ENCODE data around the gene ATP2B1.

The ATP2B1 gene

GRCh38 chr12:89574736-89575208, 133.9 kb downstream of the ATP2B1 start:
- no peak for DNase-seq

GRCh38 chr12:89573051-89573810, 135.4 kb downstream of the ATP2B1 start:
- no peak for DNase-seq

GRCh38 chr12:89571491-89572195, 137.0 kb downstream of the ATP2B1 start:
- DNase-seq, result no peak

- no peak for DNase-seq
Measured at GRCh38 chr12:89568484-89568883, 140.2 kb downstream of the ATP2B1 start.

GRCh38 chr12:89567691-89568239, 140.9 kb downstream of the ATP2B1 start:
- DNase-seq, result no peak

GRCh38 chr12:89566615-89567014, 142.0 kb downstream of the ATP2B1 start:
- DNase-seq, result no peak

GRCh38 chr12:89565002-89565401, 143.6 kb downstream of the ATP2B1 start:
- no peak for DNase-seq

- no peak for DNase-seq
Measured at GRCh38 chr12:89559753-89560152, 148.9 kb downstream of the ATP2B1 start.

GRCh38 chr12:89556976-89557375, 151.7 kb downstream of the ATP2B1 start:
- no peak for DNase-seq

GRCh38 chr12:89552376-89552775, 156.3 kb downstream of the ATP2B1 start:
- DNase-seq, result no peak

GRCh38 chr12:89551747-89552146, 156.9 kb downstream of the ATP2B1 start:
- DNase-seq, result no peak

GRCh38 chr12:89547101-89547500, 161.5 kb downstream of the ATP2B1 start:
- no peak for DNase-seq

- DNase-seq, result no peak
Measured at GRCh38 chr12:89546151-89546550, 162.5 kb downstream of the ATP2B1 start.

- peak; percentile 61 for DNase-seq
Measured at GRCh38 chr12:89544681-89545184, 163.9 kb downstream of the ATP2B1 start.

GRCh38 chr12:89544022-89544421, 164.6 kb downstream of the ATP2B1 start:
- DNase-seq, result no peak

- peak; percentile 69 for DNase-seq
Measured at GRCh38 chr12:89542912-89543592, 165.6 kb downstream of the ATP2B1 start.

- DNase-seq, result no peak
Measured at GRCh38 chr12:89542236-89542635, 166.4 kb downstream of the ATP2B1 start.

GRCh38 chr12:89540586-89540985, 168.1 kb downstream of the ATP2B1 start:
- DNase-seq, result no peak

- no peak for DNase-seq
Measured at GRCh38 chr12:89539426-89540223, 169.0 kb downstream of the ATP2B1 start.

GRCh38 chr12:89538897-89539296, 169.7 kb downstream of the ATP2B1 start:
- no peak for DNase-seq

All from right forelimb (tissue), 1 donor.